GM19463 (cell line): ENCODE results near the gene P3H1.

Experiments used
- ATAC-seq: cut with Tn5 transposase; IDR thresholded peaks from one replicate; pipeline ENCODE4 v1.9.1; 2021; ENCODE audit warnings: mild to moderate bottlenecking, moderate library complexity; ENCODE audit not compliant: unreplicated experiment

Gene P3H1

DNA sequence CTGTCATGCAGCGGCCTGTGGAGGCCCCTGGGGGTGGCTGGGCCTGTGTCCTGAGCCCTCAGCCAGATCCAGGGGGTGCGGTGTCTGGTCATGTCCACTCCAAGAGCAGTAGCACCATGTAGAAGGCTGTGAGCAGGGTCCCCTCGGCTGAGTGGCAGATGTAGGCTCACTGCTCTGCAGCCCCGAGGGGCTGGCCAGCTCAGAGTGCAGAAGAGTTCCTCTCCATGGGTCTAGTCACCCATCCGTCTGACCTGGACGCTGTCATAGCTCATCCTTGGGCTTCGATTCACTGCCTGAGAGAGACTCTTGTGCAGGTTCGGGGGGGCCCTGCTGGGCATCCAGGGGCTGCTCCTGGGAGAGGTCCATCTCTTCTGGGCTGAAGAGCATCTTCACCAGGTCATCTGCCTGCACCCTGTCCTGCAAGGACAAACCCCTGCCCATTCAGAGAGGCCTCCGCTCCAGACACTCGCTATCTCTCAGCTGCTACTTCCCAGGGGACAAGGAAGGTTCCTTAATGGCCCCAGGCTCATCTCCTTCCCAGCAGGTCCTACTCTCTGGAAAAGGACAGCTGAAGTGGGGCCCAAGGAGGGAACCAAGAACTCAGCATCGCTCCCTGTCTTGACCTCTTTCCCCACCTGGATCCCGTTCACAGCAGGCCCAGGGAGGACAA, 20.3 kb downstream of the P3H1 start:
- no peak for ATAC-seq

DNA sequence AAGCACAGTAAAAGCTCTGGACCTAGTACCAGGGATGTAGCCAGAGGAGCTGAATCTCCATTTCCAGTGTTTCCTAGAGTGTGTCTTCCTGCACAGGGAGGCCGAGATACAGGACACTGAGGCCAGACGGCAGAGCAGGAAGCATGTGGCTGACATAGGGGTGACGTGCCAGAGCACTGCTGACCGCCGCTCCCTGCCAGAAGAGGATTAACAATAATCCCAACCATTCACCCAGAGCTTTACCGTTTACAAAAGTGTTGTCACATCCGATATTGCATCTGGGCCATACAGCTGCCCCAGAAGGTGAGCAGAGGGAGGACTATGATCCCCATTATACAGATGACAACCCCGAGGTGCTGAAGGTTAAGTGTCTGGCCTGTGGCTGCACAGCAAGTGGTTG, 21.0 kb downstream of the P3H1 start:
- ATAC-seq: no peak

DNA sequence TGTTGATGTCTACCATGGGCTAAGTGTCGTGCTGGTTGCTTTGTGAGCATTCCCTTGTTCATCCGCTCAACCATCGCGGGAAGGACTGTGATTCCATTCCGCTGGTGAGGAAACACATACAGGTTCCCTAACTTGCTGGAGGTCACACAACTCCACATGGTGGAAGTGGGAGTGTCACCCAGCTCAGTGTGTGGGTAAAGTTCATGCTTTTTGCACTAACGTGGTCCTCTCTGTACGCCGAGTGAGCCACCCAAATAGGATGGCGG, 22.7 kb downstream of the P3H1 start:
- ATAC-seq: no peak

DNA sequence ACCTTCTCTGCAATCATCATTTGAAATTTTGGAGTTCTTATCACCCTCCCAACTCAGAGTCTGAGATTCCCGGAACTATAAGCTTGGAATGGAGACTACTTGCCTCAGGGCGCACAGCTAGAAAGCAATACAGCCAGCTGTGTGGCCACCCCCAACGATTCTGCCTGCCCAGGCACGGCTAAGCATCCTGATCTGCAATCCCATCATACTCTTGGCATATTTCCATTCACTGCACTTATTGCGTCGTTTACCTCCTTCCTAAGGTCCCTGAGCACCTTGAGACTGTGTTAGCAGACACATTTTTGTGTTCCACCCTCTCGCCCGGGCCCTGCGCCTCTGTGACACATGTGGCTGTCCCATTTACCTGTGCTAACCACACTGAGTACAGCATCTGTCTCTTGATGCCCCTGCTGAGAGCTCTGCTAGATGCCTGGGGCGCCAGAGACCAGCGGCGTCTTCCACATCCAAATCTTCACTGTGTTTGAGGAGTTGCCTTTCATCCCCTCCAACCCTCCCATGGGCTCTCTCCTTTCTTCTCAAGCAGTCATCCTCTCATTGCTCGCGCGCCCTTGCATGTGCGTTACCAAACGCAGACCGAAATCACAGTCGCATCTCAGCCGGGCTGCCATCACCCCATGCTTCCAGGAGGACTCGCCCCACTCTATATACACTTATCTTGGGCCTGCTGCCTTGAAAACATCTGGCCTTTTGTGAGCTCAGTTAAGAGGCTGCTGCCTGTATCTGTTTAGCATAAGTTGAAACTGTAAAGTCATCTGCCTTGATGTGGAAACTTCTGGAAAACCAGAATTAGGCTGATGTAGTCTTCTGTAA, 23.3 kb downstream of the P3H1 start:
- no peak for ATAC-seq

DNA sequence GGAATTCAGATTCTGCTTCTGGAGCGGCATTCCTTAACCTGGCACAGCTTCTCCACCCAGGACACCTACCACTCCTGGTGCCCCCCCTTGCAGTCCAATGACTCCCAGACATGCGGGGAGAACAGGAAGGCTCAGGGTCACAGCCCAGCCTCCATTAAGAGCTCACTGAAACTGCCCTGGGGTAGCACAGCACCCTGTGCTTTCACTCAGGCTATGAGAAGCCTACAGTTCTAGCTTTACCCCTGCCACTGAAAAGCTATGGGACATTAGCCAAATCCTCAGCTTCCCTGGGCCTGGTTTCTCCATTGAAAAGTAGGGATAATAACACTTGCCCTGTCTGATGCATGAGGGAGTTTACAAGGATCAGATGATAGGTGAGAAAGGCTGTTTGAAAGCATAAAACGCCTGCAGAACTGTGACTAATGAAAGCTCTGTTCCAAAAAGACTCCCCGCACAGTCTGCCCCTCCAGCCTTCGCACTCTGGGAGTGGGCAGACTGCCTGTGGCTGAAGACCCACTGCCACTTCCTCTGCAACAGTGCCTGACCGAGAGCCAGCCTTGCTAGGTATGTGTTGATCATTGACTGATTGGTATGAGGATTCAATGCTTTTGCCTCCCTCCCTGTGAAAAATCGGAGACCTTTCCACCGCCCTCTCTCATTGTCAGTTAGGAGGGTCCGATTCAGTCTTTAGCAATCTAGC, 24.1 kb downstream of the P3H1 start:
- no peak for ATAC-seq

DNA sequence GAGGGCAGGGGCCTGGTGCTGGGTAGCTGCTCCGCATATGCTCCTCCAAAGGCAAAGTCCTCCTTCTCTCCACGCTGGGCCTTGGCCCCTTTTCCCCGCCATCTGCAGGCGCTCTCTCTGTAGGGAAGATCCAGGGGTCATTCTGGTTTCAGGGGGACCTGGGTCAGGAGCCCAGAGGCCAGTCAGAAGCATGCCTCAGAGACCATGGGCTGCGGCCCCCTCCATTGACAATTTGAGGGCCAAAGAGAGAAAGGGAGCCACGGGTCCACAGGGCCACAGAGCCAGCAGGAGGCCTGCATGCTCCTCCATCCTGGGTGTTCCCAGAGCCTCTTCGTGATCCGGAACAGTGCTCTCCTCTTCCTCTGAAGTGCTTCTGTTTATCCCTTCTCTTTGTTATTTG, 24.7 kb downstream of the P3H1 start:
- no peak for ATAC-seq

DNA sequence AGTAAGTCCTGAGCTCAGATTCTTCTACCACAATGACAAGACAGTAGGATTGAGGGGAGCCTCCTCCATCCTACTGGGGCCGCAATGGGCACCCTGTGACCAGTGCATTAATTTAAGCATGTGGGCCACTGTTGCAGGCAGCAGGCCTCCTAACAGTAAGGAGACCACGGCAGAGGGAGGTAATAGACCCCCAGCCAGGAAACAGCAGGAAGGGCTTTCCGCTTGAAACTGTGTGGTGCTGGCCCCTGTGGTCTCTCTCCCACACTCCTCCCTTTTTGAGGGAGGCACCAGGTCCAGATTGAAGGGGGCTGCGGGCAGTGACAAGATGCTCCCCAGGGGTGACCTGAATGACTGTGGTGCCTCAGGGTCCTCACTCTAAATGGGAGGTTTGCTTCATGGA, 25.1 kb downstream of the P3H1 start:
- ATAC-seq: no peak

DNA sequence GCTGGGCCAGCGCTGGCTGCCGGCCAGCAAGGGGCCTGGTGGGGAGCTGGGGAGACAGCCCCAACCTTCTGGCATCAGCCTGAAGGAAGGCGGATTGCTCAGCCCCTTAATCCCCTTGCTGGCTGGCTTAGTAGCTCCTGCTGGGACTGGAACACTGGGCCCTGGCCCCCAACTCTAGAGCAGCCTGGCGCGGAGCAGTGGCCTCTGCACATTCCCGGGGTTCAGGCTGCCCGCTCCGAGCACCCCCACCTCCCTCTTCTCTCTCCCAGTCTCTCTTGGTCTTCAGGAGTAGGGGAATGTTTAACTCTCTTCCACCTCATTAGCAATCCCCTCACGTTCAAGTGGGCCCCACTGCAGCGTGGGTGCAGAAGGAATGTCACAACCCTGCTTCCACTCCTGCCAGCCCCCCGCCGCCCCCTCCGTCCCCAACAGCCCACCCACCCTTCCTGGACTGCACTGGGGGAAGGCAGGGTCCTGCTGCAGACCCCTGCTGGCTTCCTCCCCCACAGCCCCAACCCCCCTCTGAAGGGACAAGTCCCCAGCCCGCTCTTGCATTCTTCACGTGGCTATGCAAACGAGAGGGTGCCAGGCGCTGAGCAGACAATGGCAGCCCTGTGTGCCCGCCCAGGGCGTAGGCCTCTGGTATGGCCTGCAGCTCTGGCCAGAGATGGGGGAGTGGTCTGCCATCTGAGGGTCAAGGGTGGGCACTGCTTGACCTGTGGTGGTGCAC, 25.8 kb downstream of the P3H1 start:
- no peak for ATAC-seq

DNA sequence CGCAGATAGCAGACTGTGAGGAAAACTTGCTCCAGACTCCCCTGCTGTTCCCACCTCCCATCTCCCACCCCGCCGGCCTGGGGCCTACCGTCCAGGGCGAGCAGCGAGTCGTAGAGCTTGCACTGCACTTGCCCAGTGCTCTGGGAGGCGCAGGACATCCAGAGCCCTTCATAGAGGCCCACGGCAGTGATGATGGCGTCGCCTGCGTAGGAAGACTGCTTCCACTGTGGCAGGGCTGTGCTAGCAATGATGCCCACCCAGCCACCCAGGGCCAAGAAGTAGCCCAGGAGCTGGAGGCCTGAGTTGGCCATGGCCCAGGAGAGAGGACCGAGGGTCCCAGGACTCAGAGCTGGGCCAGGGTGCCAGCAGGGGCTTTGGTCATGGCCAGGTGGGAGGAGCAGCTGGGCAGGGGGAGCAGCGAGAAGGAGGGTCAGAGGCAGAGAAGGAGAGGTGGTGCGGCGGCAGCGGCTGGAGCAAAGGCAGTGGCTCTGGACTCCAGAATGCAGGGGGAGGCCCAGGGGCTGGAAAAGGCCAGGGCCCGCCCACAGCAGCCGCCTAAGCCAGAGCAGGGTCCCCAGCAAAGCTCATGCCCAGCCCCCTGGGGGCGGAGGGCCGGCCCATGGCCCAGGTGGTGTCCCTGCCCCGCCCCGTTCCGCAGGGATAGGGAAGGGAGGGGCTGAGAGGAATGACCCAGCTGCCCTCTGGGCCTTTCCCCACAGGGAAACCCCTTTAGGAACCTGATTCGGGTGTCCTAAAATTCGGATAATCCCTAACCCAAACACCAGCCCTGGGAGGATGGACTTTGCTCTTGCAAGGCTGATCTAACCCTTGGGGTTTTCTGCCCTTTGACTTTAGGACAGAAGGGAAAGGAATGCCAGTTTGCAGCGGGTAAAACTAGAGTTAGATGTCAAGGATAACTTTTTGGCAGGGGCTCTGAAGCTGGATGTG, 26.8 kb downstream of the P3H1 start, which contains the start of gene CLDN19:
Gene CLDN19, minus strand, starts transcription at position 484 of the 948 bp plus-strand sequence. Its CDS starts 173 bp downstream, at position 311.
- no peak for ATAC-seq

DNA sequence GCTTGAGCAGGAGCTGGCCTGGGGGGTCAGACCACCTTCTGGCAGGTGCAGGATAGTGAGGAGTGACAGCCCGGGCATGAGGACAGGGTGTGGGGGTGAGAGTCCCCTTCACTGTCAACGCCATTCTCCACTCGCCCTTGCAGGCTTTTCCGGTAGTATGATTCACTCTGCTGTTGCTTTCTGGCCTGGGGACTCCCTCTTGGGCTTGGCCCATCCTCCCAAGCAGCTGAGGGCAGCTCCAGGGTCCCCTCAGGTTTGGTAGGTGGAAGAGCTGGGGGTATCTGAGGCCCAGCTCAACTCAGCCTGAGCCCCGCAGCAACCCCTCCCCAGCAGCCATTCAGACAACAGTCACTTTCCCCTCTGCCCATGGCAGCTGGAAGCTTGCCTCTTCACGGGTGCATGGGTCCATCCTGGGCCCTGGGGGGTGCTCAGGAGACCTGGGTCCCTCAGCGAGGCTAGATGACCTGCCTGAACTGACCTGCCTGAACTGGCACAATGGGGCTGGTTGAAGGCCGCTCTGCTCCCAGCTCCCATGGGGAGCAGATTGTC, 28.1 kb downstream of the P3H1 start:
- ATAC-seq: no peak

DNA sequence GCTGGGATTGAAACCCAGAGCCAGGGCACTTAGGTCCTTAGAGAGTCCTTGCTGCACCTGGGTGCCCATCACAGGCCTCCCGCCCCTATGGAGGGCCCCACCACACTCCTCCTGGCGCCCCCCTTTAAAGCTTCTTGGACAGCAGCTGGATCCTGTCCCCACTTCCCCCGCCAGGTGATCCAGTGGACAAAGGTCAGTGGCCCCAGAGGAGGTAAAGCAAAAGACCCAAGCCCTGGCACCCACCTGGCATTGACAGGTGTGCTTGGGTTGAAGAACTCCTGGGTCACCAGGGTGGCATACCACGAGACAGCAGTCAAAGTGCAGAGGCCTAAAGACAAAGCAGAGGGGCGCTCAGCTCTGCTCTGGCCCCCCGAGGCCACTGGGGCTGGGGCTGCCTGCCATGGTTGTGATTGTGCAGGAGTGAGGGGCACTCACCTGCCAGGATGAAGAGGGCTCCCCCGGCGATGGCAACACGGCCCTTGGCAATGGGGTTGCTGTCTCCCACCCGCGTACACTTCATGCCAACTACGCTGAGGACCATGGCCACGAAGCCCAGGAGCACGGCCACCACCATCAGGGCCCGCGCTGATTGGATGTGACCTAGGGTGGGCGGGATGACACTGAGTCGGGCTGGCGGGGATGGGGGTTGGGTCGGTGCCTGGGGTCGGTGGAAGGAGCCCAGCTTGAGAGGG, 28.7 kb downstream of the P3H1 start:
- ATAC-seq: no peak

DNA sequence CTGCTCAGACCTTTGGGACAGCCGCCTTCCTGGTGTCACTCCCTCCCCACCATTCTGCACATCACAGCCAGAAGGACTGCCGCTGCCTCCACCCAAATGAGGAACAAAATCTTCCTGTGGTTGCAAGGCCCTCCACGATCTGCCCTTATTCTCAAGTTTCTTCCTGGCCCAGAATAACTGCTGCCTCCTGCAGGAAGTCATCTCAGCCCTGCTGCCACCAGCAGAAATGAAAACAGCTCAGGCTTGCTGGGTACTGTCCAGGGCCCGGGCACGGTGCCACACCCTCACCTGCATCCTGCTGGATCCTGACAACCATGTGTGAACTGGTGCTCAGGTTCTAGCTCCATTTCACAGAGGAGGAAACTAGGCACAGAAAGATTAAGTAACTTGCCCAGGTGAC, 29.6 kb downstream of the P3H1 start:
- no peak for ATAC-seq

DNA sequence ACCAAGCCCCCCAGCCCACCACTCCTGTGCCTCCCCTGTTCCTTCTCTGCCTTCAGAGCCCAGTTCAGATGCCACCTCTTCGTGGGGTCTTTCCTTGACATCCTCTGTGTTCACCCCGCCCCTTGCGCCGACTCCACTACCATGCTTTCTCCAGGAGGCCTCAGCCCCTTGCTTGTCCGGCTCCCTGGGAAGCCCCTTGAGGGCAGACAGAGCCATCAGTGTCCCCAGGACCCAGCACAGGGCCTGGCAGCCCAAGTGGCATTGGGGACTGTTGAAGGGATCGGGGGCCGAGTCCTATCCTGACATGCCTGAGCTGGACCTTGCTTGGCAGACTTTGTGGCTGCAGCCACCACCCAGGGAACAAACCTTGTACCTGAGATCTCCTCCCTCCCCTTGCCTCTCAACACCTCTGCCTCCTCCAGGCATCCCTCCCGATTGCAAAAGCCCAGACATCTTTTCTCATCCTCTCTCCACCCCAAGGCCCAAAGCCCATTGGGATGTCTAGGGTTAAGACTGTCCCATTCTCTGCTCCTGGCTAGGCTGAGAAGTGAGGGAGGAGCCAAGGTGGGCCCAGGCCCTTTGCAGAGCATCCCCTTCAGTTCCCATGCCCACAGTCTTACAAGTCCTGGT, 30.1 kb downstream of the P3H1 start:
- ATAC-seq: no peak

DNA sequence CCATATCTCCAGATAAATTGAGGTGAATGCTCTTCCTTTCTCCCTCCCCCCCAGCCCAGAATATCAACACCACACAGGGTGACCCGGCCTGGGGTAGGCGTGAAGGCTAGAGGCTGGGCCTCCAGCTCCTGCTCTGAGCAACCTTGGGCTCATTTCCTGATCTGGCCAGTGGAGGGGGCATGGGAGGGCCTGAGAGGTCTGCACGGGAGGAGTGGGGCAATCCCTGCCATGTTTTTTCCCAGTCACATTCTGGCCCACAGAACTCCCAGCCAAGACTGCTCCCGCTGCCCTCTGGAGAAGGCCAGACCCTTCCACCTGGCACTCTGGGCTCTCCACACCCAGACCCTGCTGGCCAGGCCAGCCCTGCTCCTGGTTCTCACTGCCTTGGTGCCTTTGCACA, 30.7 kb downstream of the P3H1 start:
- ATAC-seq: no peak

DNA sequence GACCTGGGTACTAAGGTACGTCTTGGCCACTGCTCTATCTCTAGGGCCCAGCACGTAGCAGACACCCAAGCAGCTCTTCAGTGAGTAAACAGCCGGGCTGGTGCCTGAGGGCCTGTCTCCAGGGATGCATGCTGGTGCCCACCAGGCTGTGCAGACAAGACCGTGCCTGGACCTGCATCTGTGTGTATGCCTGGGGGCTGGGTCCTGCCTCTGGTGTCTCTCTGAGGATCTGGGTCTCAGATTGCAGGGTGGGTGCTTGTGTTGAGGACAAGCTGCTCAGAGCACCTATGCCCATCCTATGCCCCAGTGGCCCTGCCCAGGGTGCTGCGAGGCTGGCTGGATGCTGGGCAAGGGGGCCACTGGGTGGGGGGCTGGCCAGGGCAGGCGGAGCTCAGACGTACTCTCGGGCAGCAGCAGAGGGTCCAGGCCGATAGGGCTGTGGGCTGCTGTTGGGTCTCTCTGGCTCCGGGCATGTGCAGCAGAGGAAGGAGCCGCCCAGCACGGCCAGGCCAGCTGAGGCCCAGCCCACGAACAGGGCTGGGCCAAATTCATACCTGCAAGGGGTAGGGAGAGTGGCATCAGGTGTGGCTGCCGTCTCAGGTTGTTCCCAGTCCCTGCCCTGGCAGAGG, 31.2 kb downstream of the P3H1 start:
- ATAC-seq: no peak

DNA sequence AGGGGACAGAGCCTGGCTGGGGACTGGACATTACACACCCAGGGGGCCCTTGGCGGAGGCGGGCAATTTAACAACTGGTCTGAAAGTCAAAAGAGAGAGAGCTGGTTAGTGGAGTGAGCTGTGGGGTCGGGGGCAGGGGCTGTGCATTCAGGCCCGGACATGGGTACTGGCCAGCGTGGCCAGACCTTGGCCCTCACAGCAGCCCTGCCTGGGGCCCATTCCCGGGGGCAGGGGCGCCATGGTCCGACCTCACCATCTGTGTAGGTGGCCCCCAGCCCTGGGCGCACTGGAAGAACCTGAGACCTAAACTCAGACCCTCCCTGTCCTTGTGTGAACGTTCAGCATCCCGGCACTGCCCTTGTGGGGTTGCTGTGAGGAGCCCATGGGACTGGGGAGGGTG, 31.8 kb downstream of the P3H1 start:
- no peak for ATAC-seq

DNA sequence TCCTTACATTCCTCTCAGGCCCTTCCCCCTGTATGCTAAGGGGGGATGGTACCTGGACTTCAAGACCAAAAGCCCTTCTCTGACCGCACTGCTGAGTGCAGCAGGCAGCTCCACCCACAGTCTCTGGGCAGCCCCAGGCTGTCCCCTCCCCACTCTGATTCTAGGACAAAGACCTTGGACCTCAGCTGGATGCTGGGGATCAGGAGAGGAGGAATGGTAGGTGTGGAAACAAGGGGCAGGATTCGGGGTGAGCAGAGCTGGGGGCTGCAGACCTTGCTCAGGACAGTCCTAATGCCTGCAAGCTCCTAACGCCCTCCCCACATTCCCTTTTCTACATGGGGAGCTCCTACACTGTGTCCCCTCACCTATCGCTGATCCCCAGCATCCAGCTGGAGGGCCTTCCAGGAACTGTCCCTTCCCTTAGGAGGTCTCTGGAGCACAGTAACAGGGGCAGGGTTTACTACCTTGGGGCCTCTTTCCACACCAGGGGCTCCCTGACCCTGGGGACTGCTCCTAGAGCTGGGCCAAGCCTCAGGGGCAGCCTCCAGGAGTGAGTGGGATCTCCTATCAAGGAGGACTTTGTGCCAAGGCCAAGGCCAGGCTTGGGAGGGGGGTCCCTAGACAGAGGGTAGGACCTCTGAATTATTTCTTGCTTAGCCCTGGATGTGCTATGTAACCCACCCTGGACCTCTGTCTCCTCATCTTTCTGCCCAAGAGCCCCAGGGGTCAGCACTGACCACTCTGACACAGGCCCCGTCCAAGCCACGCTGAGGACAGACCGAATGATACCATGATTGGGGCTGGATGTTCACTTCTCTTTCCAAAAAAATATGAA, 32.4 kb downstream of the P3H1 start:
- ATAC-seq: no peak
